Erythroblast (primary cell): ENCODE data around the gene LTBP1.

Experiments used
- GATA1 ChIP-seq: IDR thresholded peaks from 2 replicates; pipeline ENCODE4 v1.6.1; 2011; ENCODE audit warnings: low read depth, mild to moderate bottlenecking, control low read depth, low read length, moderate library complexity
- POLR2A ChIP-seq: IDR thresholded peaks from 2 replicates; pipeline ENCODE4 v1.6.1; 2011; ENCODE audit warnings: mild to moderate bottlenecking, low read length

GRCh38 chr2:33018271-33018670 lies 71.5 kb downstream of the LTBP1 start:
- TF ChIP-seq POLR2A (no peak), GATA1 (no peak)
